Fibroblast of skin of left biceps (primary cell): ENCODE data around the gene VSTM2B.
"Not testable (repeated sequence)": the region's sequence is repeated elsewhere in the genome, so short reads cannot be mapped to it uniquely, and the experiment has no call there.

Experiments
- DNase-seq, 2 experiments: peaks; one replicate each; pipeline ENCODE4 v3.0.0-alpha.2; 2013; ENCODE audit warnings: low read depth in 2 of 2

VSTM2B gene

DNA sequence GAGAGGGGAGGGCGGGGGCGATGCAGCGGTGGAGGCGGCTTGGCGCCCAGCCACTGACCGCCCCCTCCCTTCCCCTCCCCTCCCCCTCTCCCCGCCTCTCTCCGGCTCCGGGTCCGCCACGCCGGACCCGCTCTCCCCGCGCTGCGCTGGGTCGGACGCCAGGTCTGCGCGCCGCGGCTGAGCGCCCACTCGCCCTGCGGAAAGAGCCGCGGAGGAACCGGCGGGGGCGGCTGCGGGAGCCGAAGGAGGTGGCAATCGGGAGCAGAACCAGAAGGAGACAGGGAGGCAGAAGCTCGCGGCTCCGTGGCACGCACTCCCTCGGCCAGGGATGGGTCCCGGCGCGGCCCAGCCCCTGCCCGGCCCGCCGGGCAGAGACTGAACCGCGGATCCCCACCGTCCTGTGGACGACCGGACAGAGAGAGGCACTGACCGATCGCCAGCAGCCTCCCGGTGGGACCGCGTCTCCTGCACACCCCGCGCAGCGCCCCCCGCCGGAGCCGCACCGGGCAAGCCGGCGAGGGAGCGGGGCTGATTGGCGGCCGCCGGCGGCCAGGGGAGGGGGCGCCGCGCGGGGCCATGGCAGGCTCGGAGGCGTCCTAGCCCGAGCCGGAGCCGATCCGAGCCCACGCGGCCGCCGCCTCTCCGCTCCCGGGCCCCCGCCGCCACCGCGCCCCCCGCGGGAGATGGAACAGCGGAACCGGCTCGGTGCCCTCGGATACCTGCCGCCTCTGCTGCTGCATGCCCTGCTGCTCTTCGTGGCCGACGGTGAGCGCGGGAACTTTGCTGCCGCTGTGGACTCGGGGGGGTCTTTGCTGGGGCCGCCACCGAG is at the start of gene VSTM2B:
VSTM2B (plus strand) TSS at position 94 of the 829 bp plus-strand sequence; CDS start at position 684, 590 bp downstream.
- no peak for DNase-seq

DNA sequence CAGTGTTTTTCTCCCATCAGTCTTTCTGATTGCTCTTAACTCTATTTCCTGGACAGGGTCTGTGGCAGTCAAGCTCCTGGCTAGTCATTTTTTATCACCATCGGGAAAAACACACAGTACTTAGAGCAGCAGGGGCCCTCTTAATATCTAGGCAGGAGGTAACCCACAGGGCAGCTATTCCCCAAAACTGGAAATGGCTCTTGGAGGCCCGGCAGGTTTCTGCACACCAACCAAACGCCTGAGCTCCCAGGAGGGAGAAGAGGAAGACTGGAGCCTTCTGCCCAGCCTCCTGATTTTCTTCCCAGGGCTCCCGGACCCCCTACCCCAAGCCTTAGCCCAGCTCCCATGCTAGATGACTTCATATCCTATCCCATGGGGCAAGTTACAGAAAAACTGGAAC is 49.3 kb upstream of the VSTM2B start:
- DNase-seq: no peak

DNA sequence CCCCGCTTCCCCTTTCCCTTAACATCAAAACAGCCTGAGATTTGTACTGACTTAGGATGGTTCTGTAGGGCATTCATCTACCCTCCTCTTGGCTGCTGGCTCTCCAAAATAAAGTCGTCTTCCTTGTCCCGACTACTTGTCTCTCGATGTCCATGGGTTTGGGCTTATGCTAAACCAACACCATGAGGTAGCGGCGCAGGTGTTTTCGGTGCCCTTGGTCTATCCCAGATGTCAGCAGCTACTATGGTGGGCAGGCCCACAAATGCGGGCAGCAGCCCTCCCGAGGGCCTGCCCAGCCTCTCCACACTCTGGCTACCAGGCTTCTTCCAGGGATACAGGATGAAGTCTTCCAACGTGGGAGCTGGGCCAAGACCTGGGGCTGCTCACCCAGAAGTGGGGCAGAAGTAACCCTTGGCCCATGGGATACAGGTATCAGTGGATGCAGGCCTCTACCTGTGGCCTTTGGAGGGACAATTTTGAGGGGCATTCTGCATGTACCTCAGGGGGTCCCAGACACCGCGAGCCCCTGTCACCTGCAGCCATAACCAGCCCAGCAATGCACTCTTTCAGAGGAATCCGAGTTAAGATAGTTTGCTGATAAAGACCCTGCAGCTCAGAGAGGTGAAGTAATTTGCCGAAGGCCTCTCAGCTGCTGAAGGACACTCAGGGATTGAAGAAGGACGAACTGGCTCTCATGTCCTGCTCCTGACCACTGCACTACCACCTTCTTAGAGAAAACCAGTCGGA is 47.8 kb upstream of the VSTM2B start:
- DNase-seq: no peak

DNA sequence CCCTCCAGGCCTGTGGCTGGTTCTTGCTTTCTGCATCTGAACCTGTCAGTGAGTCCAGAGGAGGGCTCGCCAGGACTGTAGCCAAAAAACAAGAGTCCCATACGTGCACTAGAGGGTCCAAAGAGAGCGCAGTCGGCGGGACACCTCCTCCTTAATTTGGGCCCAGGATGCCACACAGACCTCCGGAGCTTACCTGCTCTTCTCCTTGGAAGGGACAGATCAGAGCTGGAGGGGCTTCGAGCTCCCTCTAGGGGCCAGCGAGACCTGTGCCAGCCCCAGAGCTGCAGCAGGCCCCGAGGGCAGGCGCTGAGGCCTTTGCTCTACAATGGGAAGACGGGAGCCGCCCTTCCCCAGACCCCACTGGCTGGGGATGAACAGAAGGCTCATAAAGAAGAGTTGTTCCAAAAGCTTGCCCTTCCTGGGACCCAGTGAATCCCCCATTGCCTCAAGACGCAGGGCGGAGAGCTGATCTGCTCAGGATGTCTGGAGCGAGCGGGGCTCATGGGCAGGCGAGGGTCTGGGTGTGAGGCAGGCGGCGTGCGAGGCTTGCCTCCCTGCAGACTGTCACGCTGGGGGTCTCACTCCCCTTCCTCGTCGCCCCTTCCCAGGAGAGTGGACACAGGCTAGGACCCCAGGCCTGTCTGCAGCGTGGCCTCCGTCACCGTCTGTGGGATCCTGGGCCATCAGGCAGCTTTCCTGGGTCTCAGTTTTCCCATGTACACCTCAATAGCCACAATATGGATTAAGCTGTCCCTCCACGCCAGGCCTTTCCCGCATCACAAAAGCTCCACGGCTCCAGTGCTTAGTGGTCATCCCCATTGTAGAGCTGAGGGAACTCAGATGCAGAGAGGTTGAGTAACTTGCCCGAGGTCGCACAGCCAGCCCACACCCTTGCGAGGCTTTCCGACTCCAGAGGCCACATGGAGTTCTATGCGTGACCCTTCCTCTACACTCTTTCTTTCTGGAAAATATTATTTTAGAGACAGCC is 46.9 kb upstream of the VSTM2B start:
- DNase-seq: no peak

DNA sequence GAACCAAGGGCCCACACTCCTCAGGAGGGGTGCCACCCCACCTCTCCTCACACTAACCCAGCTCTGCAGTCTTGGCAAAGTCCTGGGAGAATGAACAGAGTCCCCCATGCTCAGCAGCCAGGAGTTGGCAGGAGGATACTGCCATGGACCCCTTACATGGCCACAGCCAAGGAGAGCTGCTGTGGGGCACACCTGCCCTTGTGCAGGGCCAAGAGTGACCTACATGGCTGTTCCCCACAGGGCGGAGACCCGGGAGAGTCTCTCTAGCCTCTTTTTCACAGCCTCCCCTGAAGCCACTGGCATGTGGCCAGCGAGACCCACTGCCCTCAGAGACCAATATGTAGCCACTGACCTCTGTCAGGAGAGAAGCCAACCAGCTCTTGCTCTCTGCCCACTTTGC is 45.9 kb upstream of the VSTM2B start:
- no peak for DNase-seq

DNA sequence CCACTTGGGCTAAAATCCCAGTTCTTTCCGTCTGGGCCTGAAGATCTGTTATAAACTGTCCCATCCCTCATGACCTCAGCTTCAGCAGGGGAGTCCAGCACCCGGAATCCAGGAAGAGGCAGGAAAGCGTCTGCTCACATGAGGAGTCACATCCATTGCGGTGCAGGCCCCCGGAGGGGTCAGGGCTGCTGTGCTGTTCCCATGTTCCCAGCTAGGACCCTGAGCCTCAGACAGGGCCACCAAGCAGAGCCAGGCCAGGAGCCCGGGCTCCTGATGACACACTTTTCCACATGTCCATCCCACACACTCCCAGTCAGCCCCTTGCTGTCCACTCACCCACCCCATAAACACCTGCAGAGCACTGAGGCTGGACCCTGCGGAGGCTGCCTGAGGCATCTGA is 45.3 kb upstream of the VSTM2B start:
- no peak for DNase-seq

DNA sequence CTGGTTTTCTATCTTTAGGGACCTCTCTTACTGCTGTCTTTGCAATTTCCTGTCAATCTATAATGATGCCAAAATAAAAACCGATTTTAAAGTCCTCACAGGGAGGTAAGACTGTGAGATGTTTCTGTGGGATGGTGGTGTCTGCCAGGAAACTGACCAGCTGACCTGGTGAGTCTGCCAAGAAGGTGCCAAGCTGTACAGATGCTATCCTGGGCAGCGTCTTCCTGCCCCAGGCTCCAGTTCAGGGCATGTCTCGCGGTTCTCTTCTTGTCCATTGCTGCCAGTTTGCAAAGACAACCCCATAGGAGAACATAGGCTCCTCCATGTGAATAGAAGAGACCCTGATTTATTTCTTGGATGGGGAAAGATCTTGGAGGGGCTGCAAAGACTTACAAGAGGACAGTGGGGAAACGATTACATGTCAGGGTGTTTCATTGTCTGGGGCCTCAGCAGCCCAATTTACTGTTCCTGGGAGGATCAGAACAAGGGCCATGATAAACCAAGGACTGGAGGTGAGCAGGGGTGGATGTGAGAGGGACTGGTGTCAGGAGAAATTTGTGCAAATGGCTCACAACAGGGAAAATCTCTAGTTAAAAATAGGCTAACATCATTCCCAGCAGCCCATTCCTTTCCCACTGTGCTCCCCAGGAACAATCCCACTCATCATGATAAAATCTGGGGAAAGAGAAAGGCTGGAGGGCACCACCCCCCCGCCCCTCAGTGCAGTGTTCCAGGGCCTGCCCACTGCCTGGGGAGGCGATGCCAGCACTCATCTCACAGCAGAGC is 42.7 kb upstream of the VSTM2B start:
- DNase-seq: no peak

DNA sequence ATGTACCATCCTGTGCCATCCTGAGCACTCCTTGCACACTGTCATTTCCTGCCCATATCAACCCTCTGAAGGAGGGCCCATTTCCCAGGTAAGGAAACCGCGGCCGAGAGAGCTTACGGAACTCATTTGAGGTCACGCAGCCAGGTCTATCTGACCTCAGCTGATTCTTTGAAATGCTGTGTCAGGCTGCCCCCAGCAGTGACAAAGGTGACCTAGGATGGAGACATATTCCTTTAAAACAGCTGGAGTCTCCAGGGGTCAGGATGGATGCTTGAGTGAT is 42.2 kb upstream of the VSTM2B start:
- no peak for DNase-seq

DNA sequence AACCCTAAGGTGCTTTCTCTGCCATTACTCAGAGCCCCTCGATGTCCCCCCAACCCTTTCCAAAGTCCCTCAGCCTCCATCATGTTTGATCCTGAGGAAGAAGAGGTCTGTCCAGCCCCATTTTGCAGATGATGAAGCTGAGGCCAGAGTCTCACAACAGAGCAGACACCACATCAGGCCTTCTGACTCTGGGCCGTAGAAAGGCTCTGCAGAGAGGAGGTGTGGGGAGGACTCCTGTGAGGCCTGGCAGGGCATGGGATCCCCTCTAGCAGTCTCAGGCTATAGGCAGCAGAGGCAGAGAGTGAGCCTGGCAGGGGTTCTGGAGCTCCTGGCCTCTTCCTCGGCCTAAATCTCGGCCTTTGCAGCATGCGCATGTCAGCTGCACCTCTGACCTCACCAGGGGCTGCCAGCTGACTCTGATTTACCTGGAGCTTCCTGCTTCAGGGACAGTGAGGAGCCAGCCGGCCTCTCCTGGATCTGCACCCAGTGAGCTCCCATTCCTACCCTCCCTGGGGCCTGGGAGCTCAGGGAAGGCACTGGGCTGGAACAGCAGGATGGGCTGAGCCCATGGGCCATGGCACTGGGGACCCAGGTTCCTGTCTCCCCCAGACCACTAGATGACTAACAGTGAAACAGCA is 41.7 kb upstream of the VSTM2B start:
- DNase-seq: no peak

DNA sequence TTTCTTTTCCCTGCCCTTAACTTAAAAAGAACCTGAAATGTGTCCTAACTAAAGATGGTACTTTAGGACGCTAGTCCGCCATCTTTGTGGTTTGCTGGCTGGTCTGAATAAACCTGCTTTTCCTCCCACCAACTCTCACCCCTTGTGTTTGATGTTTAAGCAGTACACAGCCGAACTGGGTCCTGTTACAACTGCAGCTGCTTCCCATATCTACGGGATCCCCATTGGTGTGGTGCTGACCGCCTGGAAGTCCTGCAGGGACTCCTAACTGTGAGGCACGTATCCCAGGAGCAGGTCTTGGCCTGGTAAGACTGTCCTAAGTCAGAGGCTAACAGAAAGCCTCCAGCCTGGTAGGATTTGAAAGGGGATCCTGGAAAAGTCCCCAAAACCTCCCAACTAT is 40.9 kb upstream of the VSTM2B start:
- no peak for DNase-seq

DNA sequence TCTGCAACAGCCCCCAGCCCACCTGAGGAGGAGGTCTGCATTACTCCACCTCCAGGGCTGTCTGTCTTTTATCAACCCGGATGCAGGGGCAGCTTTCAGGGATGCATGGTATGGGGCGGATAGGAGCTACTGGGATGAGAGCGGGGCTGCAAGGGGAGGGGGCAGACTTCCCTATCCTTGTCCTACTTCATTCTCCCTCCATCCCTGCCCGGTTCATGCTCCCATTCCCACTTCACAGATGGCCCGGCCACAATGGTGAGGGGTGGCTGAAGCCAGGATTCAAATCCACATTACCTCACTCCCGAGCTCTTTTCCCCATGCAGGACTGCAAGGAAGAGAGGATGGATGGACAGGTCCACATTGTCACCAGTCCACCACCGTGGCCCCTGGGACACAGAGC is 40.5 kb upstream of the VSTM2B start:
- DNase-seq: no peak

DNA sequence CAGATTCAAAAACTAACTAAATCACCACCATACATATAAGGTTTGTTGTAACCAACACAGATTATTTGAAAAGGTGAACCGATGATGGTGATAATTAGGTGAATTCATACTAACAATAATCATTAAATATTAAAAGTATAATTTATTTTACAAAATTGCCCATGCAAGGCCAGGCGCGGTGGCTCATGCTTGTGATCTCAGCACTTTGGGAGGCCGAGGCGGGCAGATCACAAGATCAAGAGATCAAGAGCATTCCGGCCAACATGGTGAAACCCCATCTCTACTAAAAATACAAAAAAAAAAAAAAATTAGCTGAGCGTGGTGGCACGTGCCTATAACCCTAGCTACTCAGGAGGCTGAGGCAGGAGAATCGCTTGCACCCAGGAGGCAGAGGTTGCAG is 38.8 kb upstream of the VSTM2B start:
- not testable (repeated sequence) for DNase-seq

DNA sequence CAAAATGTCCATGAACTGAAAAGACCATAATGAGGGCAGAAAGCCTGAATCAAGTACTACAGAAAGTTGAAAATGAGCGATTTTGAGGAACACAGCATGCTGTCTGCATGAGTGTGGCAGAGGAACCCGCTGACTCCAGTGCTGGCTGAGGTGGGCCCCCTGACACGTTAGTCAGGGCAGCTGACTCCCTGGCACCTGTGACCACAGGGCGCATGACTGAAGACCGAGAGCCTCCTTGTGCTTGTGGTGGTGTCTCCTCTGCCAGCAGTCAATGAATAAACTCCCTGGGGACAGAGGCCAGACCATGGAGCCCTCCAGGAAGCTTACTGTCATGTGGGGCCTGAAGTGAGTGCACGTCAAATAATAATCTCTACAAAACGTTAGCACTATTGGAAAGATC is 38.4 kb upstream of the VSTM2B start:
- DNase-seq: no peak

DNA sequence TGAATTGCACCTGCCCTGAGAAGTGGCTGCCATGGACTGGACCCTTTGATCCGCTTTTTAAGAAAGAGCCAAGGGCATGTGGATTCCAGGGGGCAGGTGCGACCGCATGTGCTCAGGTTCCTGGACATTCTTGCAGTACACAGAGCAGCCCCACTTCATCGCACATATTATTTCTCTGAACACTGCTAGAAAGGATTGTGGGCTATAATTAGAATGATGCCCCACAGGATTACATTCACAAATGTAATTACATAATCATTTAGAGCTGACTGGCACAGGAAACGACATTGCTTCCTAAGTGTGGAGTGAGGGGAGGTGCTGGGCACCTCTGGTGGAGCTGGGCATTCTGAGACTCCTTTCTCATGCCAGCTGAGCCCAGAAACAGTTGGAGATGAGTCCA is 37.5 kb upstream of the VSTM2B start:
- DNase-seq: no peak

DNA sequence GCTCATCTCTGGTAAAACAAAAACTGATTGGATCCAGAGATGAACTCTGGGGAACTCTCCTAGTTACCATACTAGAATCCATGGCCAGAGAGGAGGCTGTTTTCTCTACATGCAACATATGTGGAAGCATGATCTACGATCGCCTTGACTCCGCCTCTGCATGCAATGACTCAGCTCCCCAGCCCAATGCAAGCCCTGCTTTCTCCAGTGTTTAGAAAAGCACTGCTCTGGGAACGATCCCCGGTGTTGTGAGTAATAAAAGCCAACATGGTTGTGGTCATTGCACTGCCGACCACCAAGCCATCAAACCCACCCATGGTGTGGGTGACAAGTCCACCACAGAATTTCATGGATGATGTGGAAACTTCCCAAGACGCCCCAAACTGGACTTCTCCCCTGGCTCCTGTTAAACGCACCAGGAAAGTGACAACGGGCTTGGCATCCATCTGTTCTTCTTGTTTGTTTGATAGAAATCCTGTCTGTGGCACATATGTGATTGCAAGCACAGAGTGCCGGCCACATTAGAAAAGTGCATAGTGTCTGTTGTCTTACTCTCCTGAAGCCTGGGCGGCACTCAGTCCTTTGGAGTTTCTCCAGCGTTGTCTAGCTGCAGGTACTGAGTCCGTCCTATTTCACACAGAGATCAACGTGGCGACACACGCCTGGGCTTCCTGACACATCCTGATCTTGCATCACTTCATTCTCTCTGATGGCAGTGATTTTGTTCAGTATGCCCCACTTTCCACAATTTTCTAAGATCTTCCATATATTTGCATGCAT is 36.4 kb upstream of the VSTM2B start:
- DNase-seq: no peak

DNA sequence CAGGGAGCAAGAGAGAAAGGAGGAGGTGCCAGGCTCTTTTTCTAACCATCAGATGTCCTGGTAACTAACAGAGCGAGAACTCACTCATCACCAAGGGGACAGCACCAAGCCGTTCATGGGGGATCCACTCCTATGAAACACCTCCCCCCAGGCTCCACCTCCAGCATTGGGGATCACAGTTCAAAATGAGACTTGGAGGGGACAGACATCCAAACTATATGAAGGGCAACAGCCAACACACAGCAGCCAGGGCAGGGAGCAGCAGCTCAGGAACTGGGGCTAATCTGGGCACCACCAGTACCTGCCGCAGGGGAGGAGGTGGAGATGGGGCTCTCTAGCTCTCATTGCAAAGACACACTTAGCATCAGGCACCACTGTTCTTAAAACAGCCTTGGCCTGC is 34.3 kb upstream of the VSTM2B start:
- DNase-seq: no peak

DNA sequence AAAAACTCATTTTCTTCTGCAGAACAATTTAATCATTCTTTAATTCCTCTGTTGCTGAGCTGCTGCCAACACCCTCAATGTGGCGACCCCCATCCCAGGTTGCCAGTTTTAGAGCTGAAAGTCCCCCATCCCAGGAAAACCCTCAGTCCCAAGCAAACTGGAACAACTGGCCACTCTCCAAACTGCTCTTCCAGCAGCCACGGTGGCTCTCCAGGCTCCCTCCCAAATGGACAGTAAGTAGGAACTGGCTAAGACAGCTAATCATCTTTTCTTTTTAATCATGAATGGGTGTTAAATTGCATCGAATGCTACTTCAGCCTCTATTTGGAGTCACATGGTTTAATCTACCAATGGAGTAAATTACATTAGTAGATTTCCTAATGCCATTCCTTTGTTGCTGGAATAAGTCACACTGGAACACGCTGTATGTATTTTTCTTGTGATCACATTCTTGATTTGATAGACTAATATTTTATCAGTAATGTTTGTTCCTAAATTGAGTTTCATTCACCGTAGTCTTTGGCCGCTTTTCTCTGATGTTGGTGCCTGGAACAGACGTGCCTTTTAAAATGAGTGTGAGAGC is 33.7 kb upstream of the VSTM2B start:
- no peak for DNase-seq

DNA sequence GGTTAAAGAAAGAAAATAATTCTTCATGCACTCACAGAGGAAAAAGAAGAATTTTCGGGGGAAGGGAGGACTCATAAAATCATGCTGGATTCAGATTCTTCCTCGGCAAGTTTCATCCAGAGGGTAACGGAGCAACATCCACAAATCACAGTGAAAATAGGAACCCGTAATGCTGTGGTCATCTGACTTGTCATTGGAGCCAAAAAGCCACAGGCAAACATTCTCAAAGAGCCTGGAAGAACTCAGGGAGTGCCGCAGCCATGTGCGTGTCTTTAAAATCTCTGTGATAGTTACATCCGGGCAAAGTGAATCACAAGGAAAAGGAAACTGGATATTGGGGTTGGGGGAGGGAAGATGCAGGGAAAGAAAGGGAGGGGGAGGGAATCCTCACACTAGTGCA is 33.0 kb upstream of the VSTM2B start:
- DNase-seq: no peak

DNA sequence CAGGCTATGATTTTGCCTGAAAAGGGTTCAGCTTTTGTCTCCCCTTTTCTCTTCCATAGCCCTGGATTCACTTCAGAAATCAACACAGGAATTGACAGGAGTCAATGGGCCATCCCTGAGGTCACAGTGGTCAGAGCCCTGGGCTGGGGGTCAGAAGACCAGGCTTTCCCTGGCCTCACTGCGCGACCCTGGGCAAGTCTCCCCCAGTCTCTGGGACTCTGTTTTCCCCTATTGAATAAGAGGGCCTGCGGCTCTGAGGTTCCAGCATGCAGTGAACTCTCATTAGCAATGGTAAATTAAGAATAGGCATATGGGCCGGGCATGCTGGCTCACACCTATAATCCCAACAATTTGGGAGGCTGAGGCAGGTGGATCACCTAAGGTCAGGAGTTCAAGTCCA is 30.7 kb upstream of the VSTM2B start:
- DNase-seq: no peak

DNA sequence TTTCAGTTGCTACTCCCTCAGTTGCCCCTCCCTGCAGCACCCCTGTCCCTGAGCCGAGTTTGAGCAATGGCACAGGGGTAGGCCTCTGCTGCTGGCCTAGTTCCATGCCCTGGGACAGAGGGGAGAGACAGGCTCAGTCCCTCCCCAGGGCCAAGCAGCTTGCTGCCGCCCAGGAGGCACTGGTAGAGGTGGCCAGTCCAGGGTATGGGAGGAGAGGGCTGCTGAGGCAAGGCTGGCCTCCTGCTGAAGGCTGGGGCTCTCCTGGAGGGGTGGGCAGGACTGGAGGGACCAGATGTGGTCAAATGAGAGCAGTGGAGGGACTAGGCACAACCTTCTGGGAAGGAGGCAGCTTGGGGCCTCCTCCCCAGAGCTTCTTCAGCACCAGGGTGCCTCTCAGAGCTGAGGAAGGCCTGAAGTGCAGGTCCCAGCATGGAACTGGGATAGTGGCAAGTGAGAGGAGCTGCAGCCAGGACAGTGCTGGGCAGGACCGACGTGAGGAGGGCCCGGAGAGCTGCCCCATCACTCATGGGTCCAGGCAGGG is 29.8 kb upstream of the VSTM2B start:
- DNase-seq: no peak
